Esophagus squamous epithelium (tissue), 4 donors: ENCODE results near the gene OGG1.

ENCODE experiments used
- POLR2A ChIP-seq, 4 donors: fragments of 450-650 bp; IDR thresholded peaks; one replicate each; pipeline ENCODE4 v1.6.1; 2017; ENCODE audit warnings: antibody characterized with exemption in 4 of 4, mild to moderate bottlenecking in 4 of 4, moderate library complexity in 3 of 4
- TF ChIP-seq, protein P1 (sequence below), 6 experiments: fragments of 450-650 bp in 4 of 6; fragments of 200-600 bp in 2 of 6; sonication (generic) in 2 of 6; IDR thresholded peaks; one replicate each; pipeline ENCODE4 v1.5.1; 2016 to 2019; ENCODE audit warnings: antibody characterized with exemption in 6 of 6, mild to moderate bottlenecking in 4 of 6, moderate library complexity in 4 of 6

DNA sequence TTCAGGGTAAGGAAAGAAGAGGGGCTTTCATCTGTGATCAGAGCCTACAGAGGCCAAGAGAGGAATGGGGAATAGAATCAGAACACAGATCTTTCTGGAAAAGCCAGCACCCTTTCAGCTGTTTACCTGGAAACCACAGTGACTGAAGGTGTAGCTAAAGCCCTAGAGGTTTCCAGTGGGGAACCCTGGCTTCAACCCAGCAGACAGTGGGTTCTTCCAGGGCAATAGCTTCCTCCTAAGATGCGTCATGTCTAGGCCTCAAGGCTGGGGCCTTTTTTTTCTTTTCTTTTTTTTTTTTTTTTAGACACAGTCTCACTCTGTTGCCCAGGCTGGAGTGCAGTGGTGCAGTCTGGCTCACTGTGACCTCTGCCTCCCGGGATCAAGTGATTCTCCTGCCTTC is 49.2 kb upstream of the OGG1 start:
- TF ChIP-seq, protein P1, sequence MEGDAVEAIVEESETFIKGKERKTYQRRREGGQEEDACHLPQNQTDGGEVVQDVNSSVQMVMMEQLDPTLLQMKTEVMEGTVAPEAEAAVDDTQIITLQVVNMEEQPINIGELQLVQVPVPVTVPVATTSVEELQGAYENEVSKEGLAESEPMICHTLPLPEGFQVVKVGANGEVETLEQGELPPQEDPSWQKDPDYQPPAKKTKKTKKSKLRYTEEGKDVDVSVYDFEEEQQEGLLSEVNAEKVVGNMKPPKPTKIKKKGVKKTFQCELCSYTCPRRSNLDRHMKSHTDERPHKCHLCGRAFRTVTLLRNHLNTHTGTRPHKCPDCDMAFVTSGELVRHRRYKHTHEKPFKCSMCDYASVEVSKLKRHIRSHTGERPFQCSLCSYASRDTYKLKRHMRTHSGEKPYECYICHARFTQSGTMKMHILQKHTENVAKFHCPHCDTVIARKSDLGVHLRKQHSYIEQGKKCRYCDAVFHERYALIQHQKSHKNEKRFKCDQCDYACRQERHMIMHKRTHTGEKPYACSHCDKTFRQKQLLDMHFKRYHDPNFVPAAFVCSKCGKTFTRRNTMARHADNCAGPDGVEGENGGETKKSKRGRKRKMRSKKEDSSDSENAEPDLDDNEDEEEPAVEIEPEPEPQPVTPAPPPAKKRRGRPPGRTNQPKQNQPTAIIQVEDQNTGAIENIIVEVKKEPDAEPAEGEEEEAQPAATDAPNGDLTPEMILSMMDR (IDR thresholded peaks at IDR 0.05): no peak
- TF ChIP-seq POLR2A (IDR thresholded peaks at IDR 0.05): no peak
